22Rv1 (cell line): Measurements from ENCODE around the gene CRLF2.
A peak's percentile ranks its signal among the peaks of the same experiment; 100 is the strongest.
"Not testable (repeated sequence)": the region's sequence is repeated elsewhere in the genome, so short reads cannot be mapped to it uniquely, and the experiment has no call there.

Experiments used
- H3K27ac ChIP-seq: fragments of 450-650 bp; 2 replicates; pipeline ENCODE4 v1.5.1; 2017
- ZFX ChIP-seq: fragments of 450-650 bp; IDR thresholded peaks from 2 replicates; pipeline ENCODE4 v1.6.1; 2017; ENCODE audit warnings: antibody characterized with exemption, borderline replicate concordance
- TF ChIP-seq, protein P1 (sequence below): fragments of 450-650 bp; IDR thresholded peaks from 2 replicates; pipeline ENCODE4 v1.5.1; 2017; ENCODE audit warnings: mild to moderate bottlenecking

Gene CRLF2, protein sequence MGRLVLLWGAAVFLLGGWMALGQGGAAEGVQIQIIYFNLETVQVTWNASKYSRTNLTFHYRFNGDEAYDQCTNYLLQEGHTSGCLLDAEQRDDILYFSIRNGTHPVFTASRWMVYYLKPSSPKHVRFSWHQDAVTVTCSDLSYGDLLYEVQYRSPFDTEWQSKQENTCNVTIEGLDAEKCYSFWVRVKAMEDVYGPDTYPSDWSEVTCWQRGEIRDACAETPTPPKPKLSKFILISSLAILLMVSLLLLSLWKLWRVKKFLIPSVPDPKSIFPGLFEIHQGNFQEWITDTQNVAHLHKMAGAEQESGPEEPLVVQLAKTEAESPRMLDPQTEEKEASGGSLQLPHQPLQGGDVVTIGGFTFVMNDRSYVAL

DNA sequence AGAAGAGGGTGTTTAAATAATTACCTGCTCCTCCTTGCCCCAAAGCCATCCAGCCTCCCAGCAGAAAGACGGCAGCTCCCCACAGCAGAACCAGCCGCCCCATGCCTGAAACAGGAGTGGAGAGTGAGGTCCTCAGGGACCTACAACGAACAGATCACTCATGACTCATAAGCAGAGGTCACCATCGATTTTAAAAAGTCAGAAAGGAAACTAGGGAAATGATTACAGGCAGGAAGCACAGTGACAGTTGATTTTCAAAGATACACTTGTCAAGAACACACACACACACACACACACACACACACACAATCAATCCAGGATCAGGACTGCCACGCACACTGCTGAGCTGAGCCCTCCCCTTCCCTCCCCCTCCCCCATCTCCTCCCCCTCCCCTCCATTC lies at the start of gene CRLF2:
CRLF2 (minus strand) TSS at position 118 of the 400 bp plus-strand sequence; CDS start at position 103, 15 bp downstream.
- H3K27ac ChIP-seq: no peak within 1 kb of the TSS
- TF ChIP-seq ZFX: no peak
- TF ChIP-seq, protein P1, sequence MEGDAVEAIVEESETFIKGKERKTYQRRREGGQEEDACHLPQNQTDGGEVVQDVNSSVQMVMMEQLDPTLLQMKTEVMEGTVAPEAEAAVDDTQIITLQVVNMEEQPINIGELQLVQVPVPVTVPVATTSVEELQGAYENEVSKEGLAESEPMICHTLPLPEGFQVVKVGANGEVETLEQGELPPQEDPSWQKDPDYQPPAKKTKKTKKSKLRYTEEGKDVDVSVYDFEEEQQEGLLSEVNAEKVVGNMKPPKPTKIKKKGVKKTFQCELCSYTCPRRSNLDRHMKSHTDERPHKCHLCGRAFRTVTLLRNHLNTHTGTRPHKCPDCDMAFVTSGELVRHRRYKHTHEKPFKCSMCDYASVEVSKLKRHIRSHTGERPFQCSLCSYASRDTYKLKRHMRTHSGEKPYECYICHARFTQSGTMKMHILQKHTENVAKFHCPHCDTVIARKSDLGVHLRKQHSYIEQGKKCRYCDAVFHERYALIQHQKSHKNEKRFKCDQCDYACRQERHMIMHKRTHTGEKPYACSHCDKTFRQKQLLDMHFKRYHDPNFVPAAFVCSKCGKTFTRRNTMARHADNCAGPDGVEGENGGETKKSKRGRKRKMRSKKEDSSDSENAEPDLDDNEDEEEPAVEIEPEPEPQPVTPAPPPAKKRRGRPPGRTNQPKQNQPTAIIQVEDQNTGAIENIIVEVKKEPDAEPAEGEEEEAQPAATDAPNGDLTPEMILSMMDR: no peak

DNA sequence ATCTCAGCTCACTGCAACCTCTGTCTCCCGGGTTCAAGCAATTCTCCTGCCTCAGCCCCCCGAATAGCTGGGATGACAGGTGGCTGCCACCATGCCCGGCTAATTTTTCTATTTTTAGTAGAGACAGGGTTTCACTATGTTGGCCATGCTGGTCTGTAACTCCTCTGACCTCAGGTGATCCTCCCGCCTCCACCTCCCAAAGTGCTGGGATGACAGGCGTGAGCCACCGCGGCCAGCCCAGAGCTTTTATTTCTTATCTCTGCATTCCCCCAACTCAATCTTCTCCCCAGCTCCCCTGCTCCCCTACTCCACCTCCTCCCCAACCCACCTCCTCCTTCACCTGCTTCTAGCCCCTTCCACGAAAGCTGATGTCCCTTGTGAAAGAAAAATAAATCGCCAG lies 49.3 kb upstream of the CRLF2 start:
- not testable (repeated sequence) for H3K27ac ChIP-seq

DNA sequence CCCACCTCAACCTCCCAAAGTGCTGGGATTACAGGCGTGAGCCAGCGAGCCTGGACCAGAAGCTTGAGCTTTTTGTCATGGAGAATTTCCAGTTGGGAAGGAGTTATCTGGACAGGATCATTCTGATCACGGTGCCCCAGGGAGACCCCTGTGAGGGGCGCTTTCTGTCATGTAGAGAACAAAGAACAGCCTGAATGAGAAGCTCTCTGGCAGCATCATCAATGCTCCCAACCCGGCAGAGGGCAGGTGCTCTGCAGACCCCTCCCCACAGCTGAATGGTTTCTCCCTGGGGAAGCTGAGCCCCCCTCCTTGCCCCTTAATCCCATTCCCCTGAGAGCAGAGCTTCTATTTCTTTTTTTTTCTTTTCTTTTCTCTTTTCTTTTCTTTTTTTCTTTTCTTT lies 48.8 kb upstream of the CRLF2 start:
- H3K27ac ChIP-seq: no peak overlapping the region
- no peak for TF ChIP-seq ZFX
- TF ChIP-seq, protein P1: no peak

DNA sequence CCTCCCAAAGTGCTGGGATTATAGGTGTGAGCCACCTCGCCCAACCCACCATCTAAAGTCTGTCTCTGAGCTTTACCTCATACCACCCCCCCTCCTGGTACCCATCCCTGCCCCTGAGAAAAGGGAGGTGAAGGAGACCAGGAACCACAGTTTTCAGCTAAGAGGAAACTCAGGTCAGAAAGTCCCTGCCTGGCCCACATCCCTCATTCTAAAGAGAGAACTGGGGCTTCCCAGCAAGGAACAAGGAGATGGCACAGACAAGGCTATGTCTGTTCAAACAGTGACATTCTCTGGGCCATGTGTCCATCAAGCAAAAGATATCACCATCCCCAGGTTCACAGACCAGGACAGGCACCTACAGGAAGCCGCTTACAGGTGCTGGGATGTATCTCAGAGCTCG lies 40.4 kb upstream of the CRLF2 start:
- no peak for TF ChIP-seq ZFX
- TF ChIP-seq, protein P1: no peak
- H3K27ac ChIP-seq: no peak overlapping the region

DNA sequence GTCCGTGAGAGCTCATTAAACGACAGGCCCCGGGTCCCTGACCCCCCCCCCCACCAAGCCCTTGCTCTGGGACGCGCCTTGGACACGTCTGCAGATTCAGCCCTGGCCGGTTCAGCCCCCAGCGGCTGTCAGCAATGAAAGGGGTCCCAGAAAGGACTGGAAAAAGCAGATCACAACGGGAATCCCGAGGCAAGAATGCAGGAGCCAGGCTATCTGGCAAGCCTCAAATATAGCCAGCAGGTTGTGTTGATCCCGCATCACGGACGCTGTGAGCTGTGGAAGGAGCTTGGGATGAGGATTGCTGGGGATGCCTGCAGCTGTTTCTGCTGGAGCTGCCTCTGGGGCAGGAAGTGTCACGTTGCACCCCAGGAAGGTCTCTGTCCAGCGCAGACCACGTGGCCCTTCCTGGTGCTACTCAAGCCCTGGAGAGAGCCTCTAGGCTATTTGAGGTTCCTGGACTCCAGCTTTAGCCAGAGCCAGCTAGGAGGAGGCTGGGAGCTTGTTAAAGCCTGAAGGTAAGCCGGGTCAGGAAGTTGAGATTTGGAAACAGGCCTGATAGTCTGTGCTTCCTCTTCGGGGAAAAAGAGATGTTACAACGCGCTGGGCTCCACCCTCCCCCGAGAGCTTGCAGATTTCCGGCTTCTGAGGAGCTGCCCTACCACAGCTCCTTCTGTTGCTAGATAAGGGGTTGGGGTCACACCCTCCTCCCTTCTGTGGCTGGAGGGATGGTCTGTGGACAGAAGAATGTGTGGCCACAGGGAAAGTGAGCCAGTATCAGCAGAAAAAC lies 36.8 kb upstream of the CRLF2 start:
- TF ChIP-seq, protein P1: no peak
- H3K27ac ChIP-seq: no peak overlapping the region

DNA sequence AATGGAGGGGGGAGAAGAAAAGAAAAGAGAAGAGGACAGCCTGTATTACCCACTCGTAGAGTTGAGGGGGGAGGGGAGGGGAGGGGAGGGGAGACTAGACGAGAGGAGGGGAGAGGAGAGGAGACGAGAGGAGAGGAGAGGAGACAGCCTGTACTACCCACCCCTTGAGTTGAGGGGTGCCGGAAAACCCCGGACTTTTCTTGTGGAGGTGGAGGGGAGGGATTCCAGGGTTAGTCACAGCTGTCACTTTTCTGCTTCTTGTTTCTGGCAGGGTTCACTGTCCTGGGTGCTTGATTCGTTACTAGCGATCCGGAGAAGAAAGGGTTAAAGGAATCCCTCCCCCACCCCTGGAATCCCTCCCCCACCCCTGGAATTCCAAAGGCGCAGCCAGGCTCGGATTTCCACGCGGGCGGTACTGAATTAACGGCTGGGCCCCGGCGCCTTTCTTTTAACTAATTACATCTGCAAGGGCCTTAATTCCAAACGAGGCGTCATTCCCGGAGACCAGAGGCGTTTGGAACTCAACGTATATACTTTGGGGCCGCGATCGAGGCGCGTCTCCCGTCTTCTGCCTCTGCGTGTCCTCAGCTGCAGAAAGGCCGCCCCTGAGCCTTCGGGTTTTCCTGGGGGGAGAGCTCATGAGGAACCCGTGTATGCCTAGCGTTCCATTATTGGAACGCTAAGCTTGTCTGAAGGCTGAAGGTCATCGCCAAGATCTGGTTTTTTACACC lies 36.0 kb upstream of the CRLF2 start:
- no peak for TF ChIP-seq ZFX
- no peak overlapping the region for H3K27ac ChIP-seq

DNA sequence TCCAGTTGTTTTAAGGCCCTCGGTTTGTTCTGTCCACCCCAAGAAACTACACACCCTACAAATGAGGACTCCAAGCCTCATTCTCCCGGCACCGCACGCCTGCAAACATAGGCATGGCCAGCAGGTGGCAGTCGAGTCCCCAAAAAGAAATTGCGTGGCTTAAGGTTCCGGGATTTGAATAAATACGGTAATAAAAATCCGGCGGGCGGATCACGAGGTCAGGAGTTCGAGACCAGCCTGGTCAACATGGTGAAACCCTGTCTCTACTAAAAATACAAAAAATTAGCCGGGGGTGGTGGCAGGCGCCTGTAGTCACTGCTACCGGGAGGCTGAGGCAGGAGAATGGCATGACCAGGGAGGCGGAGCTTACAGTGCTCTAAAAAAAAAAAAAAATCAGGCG lies 34.4 kb upstream of the CRLF2 start:
- TF ChIP-seq, protein P1: peak; percentile 82
- TF ChIP-seq ZFX: no peak
- no peak overlapping the region for H3K27ac ChIP-seq
